NOMO-1 treated with DMSO at 0.1 percent for 48 hours (cell line): Measurements from ENCODE around the gene SLC25A48.
A peak's percentile ranks its signal among the peaks of the same experiment; 100 is the strongest.

Source experiments
- DNase-seq: peaks from one replicate; lab custom pipeline; 2025; ENCODE audit not compliant: unreplicated experiment; lab: John Stamatoyannopoulos, UW

SLC25A48 gene, protein sequence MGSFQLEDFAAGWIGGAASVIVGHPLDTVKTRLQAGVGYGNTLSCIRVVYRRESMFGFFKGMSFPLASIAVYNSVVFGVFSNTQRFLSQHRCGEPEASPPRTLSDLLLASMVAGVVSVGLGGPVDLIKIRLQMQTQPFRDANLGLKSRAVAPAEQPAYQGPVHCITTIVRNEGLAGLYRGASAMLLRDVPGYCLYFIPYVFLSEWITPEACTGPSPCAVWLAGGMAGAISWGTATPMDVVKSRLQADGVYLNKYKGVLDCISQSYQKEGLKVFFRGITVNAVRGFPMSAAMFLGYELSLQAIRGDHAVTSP

DNA sequence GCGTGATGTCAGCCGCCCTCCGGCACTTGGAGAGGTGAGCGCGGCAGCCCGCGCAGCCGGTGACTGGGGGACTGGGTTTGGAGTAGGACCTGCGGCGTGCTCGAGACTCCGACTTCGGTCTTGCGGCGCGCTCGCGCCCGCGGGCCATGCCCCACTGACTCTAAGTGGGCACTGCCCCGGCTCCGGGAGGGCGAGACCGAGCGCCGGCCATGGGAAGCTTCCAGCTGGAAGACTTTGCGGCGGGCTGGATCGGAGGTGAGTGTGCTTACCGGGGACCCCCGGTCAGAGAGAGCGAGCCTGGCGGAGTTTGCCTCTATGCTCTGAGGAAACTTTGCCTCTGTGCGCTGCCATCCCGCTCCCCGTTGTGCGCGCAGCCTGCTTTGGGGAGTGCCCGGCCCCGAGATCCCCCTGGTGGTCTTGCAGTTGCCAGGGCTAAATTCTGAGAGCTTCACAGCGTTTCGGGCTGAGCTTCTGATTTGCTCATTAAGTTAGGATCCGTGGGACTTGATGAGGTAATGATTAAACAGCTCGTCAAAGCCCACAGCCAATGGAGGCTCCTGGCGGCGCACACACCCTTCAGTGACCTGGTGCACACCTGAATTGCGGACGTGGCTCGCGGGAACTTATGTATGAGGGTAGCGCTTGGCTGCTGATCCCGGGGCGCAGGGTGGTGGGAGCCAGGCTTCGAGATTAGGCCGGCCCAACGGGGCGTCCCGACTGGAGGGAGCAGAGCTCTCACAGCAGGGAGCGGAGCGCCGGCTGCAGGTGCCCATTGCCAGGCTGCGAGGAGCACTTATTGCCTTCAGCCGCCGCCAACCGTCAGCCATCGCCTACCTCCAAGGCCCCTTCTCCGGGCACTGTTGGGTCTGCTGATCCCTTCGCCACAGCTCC, at the start of gene SLC25A48:
SLC25A48 (plus strand) TSS at position 25 of the 891 bp plus-strand sequence; CDS start at position 210, 185 bp downstream.
- peak; percentile 20 for DNase-seq

DNA sequence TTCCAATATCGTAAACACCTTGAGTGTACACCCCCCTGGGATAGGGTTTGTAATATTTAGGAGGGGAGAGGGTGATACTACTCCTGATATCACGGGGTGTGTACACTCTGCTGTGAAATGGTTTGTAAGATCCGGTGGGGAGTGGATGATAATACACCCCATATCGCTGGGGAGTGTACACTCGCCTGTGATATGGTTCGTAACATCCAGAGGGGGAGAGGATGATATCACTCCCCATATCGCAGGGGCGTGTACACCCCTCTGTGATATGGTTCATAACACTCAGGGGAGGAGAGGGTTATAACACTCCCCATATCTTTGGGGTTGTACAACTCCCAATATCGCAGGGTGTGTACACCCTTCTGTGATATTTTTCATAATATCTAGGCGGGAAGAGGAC, 33.8 kb upstream of the SLC25A48 start:
- no peak for DNase-seq

DNA sequence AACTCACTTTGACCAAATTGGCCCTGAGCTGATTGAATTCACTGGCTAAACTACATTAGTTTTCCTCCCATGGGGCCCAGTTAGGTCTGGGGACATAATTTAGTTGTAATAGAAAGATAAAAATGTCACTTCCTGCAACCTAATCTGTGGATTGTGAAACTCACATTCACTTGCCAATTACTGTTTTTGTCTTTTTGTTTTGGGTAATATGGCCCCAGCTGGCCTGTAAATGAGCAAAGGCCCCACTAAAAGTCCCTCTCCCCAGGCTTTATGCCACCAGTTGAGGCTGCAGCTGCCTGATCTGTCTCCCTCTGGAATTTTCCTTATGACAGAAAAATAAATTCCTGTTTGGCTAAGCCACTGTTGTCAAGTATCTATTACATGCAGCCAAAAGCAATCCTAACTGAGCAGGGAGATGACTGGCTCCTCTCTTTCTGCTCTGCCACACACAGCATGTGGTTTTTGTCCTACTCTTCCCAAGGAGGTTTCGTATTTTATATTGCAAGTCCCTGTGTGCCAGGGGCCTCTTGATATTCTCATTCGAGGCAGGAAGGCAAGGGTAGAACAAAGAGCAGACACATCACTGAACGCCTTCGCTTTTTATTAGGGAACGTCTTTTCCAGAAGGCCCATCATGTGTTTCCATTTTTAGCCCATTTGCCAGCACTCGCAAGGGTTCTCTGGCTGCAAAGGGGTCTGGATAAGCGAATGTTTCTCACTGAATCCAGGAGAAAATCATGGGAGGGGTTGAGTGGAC, 24.1 kb upstream of the SLC25A48 start:
- DNase-seq: no peak

DNA sequence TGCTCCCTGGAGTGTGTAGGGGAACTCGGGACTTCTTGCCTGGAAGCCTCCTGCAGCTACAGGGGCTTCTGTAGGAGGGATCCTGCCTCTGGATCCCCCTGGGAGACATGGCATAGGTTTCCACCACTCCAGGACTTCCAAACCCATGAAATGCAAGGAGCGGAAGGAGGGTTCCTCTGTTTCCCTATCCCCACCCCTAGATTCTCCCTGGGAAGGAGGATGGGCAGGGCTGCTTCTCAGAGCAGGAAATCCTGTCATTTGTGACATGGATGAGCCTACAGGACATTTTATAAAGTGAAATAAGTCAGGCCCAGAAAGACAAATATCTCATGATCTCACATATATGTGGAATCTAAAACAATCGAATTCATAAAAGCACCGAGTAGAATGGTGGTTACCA, 23.5 kb upstream of the SLC25A48 start:
- DNase-seq: no peak

DNA sequence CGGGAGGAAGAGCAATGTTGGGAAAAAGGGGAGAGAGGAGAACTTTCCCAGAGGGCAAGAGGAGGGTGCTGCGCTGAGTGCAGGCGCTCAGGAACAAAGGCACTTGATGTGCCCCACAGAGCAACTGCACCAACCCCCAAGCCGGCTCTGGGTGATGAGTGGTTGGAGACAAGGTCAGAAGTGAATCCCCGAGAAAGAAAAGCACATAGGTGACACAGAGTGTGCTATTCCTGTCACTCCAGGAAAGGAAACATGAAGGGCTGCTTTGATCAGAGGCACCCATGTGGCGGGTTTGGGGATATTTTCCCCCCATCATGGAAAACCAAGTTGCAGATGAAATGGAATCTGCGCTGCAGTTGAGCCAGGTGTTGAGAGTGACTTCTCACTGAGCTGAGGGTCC, 20.7 kb upstream of the SLC25A48 start:
- DNase-seq: no peak

DNA sequence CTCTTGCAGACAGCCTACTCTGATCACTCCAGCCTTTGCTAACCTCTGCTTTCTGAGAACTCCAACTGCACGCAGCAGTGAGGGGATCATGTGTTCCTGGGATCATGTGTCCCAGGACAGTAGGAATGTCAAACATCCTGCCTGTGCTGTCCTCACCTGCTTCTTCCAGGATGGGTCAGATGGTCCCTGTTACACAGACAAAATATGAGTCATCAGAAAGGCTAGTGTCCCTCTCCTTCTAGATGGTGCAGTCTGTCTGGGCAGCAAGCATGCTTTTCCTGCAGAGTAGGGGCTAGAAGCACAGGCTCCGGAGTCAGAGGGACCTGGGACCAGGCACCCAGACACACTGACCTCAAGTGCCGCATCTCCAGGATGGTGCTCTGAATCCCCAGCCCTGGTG, 20.1 kb upstream of the SLC25A48 start:
- DNase-seq: no peak

DNA sequence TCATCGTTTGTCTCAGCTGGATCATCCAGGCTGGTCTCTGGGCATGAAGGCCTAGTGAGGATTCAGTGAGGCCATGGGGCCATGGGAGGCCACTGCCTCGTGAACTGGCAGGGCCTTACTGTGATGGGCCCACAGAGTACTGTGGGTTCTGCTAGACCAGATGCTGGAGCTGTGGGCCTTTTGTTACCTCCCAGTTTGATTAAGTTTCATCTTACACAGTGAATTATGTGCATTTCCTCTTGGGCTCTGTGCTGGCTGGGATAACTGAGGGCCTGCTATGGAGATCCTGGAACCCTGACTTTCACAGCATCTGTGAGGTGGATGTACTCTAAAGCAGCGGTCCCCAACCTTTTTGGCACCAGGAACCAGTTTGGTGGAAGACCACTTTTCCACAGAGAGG, 19.7 kb upstream of the SLC25A48 start:
- no peak for DNase-seq

DNA sequence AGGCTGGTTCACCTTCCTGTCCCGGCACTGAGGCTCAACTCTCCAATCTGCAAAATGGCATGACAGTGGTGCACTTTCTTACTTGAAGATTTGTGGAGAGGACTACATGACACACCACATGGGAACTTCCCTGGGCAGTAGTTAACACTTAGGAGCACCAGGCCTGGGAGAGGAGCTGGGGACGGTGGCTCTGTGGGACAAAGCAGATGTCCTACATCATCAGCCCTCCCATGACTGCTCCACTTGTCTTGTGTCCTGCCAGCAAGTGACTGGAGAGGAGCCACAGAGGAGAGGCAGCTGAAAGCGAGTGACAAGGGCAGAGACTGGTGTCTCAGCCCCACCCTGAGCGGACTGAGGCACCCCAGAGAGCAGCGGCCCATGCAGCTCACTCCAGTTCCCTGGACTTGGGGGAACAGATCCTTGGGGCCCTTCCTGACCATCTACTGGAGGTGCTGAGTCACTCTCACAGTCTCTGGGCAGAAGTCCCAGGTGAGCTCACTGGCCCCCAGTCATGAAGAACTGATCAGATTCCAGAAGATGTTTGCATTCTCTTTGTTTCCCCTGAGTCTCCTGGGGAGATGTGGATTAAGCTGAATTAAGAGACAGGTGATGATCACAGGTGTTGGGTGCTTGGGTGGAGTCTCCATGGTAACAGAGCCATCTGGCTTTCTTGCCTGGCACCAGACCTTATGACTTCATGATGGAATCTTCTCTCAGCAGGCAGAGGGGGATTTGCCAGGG, 13.2 kb upstream of the SLC25A48 start:
- DNase-seq: no peak

DNA sequence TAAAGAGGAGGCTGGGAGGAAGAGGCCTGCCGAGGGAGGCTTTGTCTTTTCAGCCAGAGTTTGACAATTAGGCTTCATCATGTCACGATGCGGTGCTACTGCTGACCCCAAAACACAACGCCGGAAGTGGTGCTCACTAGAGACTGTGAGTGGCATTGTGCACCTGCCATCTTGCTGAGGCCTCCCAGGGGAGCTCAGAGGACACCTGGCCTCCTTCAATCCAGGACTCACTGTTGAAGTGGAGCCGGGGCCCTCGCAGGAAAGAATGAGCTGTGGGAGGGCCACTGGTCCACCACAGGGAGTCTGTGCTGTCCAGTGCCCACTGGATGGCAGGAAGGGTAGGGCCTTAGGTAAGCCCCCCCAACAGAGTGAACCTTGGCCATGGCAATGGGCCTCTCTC, 12.7 kb upstream of the SLC25A48 start:
- no peak for DNase-seq

DNA sequence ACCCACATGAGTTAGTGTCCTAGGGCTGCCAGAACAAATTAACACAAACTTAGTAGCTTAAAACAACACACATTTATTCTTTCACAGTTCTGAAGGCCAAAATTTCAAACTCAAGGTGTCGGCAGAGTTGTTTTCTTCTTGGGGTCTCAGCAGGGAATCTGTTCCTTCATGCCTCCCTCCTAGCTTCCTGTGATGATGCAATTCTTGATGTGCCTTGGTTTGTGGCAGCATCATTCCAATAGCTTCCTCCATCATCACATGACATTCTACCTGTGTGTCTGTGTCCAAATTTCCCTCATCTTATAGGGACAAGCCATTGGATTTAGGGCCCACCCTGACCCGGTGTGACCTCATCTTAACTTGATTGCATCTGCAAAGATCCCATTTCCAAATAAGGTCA, 12.2 kb upstream of the SLC25A48 start:
- no peak for DNase-seq

DNA sequence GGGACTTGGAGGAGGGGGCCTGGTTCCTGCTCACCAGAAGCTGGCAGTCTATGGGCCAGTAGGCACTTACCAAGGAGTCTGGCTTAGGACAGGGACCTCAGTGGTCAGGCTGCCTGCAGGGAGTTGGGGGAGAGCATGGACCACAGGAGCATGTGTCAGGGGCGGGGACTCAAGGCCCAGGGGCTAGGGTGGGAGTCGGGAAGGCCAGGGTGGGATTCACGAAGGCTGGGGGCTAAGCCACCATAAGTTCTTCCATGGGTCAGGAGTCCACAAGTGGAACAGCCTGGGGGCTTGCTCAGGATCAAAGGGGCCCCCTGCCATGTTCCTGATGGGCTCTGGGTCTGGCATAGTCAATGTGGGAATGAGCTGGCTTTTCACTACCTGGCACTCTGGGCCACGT, 11.5 kb upstream of the SLC25A48 start:
- no peak for DNase-seq

DNA sequence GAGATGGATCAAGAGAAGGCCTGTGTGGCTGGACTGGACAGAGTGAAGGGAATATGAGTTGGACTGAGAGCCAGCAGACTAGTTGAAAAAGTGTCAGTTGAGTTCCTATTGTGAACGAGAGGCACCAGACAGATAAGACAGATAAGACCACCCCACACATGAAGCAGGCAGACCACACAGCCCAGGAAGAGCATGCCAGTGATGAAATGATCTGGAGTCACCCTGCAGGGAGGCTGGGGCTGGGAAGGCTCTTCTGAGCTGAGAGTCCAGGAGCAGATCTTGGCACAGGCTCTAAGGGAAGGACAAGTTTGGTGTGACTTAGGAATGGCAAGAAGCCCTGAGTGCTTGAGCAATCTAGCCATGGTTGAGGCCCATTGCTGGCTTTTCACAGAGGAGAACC, 10.6 kb upstream of the SLC25A48 start:
- DNase-seq: no peak

DNA sequence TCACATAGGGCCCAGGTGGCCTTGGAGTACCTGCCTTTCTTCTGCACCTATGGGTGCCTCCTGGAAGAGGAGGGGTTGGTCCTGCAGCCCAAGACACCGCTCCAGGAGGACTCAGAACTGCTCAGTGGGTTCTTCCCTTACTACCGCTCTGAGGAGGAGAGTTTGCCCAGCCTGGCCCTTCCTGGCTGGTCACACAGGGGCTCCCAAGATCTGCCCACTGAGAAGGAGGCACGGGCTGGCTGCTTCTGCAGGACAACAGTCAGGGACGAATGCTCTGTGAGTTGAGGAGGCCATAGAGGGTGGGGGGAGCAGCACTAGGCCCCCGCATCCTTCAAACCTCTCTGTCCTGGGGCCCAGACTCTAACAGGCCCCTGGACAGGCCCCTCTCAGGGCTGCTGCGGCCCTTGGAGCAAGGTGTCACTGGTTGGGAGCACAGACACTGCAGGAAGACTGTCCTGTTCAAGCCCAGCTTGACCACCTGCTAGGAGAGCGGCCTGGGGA, 9.9 kb upstream of the SLC25A48 start:
- no peak for DNase-seq

DNA sequence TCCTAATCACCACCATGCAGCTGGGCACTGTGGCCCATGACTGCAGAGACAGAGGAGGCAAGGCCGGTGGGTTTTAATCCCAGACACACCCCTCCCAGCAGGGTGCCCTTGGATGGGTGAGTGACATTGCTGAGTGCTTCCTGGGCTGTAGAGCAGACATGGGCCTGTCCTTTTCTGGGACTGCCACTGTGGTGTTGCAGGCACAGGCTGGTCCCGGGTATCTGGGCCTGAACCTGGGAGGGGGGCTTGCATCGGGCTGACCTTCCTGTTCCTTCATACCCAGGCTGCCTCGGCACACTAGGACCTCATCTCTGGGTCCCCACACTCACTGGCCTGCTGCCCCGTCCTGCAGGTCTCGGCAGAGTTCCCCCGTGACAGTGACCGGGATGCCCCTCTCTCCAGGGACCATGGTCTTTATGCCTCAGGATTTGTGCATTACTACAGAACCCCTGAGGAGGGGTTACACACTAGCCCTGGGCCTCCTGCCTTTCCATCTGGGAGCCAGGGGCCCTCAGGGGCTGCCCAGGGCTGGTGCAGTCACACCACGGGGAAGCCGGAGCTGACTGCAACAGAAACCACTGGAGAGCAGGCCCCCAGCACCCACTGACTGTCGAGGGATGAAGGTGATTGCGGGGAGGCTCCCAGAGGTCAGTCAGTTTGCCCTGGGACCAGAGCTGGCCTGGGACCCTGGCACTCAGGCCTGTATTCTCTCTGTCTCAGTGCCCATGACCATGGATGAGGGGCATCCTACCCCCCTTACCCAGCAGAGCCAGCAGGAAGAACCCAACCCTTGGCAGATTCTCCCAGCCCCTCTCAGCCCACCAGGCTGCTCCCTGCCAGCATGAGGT, 8.9 kb upstream of the SLC25A48 start:
- DNase-seq: no peak

DNA sequence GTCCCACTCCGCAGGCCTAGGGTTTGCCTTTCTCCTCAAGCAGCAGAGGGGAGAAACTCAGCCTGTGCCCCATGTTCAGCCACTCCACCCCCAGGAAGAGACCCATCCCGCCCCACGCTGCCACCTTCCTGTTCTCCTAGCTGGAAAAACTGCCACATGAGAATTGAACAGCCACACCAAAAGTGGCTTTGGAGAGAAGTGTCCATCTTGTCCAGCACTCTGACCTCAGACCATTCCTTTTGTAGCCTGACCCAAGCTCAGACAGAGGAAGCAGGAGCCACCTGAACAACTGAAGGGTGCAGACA, 8.3 kb upstream of the SLC25A48 start:
- no peak for DNase-seq

DNA sequence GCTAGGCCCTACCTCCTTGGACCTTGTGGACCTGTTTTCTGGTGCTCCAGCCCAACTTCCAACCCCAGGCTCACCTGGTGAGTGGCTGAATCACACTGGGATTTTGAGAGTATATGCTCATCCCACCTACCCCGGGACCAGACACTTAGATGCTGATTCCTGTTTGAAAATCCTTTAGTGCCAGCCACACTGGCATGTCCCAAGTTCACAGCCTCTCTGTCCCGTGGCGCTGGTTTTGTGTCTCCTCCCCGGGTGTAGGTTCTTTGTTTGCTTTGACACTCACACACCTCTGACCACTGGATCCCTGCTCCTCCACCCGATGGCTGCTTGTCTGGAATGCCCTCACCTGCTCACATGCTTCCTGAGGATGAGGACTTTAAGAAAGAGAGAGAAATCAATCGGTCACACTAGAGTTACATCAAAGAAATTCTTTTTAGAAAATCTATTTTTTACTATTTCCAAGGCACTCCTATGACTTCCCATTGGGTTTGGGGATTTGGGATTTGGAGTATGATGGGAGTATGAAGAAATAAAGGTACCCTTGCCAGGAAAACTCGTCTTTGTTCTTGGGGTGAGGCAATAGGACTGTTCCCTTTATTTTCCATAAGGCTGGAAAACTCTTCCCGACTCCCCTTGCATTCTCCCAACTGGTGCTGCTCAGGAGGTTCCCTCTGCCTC, 7.3 kb upstream of the SLC25A48 start:
- no peak for DNase-seq

DNA sequence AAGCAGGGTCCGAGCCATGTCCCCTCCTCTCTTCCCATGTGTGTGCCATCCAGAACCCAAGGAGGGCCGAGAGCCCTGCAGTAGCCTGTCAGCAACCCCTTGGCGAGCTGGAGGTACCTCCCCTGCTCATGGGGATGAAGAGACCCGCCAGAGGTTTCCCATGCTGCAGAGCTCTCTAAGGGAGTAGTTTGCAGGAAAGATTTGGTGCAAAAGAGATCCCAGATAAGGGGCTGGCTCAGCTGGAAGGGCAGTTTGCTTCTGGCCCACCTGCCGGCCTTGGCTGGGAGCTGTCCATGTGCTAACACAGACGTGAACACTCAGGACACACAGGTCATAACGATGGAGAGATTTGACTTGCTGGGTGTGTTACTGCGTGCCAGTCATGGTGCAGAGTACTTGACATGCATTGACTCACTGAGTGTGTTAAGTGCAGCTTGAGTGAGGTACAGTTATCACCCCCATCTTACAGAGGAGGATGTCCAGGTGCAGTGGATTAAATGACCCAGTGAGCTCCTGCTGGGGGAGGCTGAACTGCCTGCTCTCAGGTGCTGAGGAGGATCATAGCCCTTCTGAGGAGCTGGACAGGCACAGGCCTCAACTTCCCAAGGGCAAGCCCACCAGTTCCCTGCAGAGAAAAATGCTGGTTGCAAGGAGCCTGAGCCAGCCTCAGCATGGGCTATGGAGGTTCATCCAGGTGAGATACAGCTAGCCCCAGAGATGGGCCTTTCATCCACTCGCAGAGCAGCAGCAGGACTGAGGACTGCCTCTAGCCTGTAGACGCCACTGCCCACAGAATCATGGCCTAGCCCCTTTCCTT, 6.3 kb upstream of the SLC25A48 start:
- DNase-seq: no peak

DNA sequence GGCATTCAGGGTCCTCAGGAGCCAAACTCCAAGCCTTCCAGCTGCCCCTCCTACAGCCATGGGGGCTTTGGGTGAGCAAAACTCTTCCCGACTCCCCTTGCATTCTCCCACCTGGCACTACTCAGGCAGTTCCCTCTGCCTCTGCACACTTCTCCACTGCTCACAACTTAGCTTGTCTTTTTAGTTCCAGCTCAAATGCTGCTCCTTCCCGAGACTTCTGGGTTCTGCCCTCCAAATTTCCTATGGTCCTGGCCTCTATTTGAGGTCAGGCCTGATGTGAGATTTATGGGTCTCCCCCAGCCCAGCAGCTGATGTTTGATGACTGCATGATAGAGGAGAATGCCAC, 5.7 kb upstream of the SLC25A48 start:
- DNase-seq: no peak

DNA sequence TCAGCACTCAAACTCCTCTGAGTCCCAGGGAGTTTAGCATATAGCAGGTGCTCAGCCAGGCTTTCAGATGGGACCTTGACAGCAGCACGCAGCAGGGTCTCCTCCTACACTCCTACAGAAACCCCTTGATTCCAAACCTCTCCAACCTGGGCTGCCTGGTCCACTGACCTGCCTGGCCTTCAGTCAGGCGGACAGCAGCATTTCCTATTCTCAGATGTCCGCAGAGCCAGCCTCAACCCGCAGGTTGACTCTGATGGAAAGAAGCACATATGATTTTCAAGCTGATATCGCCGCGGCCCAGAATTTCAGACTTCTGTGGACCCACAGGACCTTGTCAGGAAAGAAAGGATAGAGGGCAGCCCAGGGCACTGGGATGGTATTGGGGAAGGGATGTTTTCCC, 5.3 kb upstream of the SLC25A48 start:
- DNase-seq: no peak
